Lower leg skin (tissue), 3 donors: ENCODE results near the gene GATAD1.

Source experiments
- POLR2A ChIP-seq, 2 donors: fragments of 450-650 bp; IDR thresholded peaks; one replicate each; pipeline ENCODE4 v1.6.1; 2016 to 2017; ENCODE audit warnings: antibody characterized with exemption in 2 of 2, mild to moderate bottlenecking in 1 of 2, moderate library complexity in 1 of 2
- TF ChIP-seq, protein P1 (sequence below), 3 donors: fragments of 450-650 bp; IDR thresholded peaks; one replicate each; pipeline ENCODE4 v1.5.1; 2016; ENCODE audit warnings: antibody characterized with exemption in 3 of 3, mild to moderate bottlenecking in 3 of 3, moderate library complexity in 2 of 3

DNA sequence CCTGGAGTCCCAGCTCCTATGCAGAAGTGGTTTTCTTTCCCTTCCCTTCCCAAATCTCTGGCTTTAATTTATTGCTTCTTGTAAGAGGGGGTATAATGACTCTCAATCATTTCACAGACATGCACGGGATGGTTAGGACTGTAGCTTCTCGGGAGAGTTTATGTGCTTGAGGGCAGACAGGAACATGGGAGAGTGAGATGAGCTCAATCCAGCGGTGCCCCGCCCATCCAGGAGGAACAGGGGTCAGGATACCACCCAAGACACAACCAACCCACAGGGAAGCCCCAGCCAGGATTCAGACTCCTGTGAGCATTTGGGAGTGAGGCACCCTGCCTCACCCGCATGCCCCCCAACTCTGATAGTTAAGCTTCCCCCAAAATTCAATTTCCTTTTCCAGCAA is 33.7 kb upstream of the GATAD1 start:
- TF ChIP-seq, protein P1, sequence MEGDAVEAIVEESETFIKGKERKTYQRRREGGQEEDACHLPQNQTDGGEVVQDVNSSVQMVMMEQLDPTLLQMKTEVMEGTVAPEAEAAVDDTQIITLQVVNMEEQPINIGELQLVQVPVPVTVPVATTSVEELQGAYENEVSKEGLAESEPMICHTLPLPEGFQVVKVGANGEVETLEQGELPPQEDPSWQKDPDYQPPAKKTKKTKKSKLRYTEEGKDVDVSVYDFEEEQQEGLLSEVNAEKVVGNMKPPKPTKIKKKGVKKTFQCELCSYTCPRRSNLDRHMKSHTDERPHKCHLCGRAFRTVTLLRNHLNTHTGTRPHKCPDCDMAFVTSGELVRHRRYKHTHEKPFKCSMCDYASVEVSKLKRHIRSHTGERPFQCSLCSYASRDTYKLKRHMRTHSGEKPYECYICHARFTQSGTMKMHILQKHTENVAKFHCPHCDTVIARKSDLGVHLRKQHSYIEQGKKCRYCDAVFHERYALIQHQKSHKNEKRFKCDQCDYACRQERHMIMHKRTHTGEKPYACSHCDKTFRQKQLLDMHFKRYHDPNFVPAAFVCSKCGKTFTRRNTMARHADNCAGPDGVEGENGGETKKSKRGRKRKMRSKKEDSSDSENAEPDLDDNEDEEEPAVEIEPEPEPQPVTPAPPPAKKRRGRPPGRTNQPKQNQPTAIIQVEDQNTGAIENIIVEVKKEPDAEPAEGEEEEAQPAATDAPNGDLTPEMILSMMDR (IDR thresholded peaks at IDR 0.05) = no peak
- no peak for TF ChIP-seq POLR2A (IDR thresholded peaks at IDR 0.05)
